OCI-M2 (cell line): Measurements from ENCODE around the gene OR2M2.

Experiments used
- DNase-seq: peaks from one replicate; lab custom pipeline; 2025; ENCODE audit not compliant: unreplicated experiment; lab: John Stamatoyannopoulos, UW

The OR2M2 gene, protein sequence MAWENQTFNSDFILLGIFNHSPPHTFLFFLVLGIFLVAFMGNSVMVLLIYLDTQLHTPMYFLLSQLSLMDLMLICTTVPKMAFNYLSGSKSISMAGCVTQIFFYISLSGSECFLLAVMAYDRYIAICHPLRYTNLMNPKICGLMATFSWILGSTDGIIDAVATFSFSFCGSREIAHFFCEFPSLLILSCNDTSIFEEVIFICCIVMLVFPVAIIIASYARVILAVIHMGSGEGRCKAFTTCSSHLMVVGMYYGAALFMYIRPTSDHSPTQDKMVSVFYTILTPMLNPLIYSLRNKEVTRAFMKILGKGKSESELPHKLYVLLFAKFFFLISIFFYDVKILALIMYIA

DNA sequence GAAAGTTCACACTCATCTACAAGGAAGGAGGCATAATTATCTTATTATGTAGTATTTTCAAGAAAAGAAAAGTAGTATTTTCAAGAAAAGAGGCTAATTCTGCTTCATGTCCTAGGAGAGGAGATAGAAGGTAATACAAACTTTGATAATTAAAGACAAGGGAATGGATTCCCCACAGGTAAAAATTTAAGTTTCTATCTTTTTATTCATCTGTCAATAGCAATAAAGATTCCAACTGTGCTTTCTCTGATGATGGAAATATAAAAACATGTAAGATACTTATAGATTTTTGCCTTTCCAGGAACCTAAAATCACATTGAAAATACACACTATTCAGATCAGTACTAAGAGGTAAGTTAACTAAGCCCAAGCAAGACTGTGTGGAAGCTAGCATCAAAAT lies at the start of gene OR2M2:
TSS of gene OR2M2 (plus strand) at position 301 of the 400 bp plus-strand sequence. CDS start 5,165 bp downstream, outside the sequence.
- no peak for DNase-seq

DNA sequence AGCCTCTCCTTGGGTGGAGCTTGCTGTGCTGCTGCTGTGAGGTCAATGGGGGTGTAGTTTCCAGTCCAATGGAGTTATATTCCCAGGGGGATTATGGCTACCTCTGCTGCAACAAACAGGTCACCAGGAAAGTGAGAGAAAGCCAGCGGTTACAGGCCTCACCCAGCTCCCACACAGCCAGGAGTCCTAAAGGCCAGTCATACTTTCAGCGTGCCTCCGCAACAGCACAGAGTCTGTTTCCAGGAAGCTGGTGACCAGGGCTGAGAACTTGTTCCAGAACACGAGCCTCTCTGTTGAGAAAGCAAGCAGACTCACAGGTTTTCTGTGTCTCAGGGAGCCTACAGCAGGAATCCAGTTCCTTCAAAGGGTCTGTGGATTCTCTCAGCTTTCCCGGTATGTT lies 47.0 kb upstream of the OR2M2 start:
- DNase-seq = no peak

DNA sequence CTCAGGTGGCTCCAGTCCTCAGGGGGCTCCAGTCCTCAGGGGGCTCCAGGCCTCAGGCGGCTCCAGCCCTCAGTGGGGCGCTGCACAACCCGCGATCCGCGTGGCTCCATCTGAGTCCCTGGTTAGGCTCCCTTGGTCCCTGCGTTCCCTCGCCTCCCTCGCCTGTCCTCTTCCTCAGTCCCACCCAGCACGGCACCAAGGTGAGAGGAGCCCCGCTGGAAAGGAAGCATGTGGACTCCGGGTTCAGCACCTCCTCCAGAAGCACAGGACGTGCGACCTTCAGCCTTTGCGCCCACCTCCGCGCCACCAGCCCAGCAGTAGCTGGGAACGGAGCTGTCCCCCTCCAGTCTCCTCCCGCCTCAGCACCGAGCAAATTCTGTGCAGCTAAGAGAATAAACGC lies 37.8 kb upstream of the OR2M2 start:
- no peak for DNase-seq

DNA sequence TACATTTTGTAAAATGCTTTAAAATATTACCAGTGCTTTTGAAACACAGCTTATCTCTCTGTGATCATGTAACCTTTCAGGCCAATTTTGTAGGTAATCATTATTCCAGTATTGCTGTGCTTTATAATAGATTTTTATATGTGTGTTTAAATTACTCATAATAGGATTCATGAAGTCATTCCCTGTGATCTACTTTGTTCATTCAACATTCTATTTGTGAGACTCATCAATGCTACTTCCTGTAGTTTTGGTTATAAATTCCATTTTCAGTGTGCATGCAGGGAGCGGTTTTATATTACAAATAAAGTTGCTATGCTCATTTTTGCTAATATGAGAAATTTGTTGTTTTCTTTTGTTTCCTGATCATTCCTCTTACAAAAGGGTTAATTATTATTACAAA lies 33.8 kb upstream of the OR2M2 start:
- DNase-seq = no peak

DNA sequence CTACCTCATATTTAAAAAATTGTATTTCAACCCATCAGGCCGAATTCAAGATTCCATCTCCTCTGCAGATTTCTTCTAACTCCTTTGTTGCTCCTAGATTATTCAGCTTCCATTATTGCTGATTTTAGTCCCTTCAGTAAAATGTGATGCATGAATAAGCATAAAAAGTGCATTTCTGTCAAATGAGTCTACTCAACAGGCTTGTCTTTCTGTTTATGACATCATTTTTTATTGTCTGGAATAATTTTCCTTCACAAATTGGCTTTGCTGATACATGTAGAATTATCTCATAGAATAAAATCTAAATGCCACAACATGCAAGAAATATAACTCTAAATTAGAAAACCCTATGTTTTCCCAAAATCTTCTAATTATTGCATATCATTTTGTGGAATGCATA lies 31.3 kb upstream of the OR2M2 start:
- no peak for DNase-seq

DNA sequence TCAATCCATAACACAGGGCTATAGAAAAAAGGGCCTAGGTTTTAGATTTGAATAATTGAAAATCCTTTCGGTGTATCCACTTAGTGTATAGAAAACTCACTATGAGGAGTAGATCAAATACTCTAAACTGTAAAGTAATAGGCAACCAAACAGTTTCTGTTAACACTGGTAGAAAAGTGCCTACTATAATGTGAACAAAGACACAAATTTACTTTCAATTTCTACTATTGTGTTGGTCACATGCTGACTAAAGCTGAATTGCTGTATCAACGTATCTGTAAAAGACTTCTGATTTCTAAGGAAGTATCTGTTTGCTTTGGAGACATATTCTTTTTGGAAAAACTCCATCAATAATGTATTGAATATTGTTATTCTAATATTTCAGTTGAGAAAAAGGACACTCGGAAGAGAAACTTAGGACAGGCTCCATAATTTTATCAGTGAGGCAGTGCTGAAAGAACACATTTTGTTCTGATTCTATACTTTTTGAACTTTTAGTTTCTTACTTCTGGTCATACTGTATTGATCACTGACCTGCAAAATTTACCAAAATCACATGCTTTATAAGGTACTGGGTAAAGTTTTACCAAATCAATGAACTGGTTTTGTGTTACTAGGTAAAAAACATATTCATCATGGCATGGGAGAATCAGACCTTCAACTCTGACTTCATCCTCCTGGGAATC lies 30.0 kb upstream of the OR2M2 start, which contains the start of gene OR2M5:
TSS of gene OR2M5 (plus strand) at position 636 of the 686 bp plus-strand sequence. CDS start at position 636, 0 bp downstream.
- DNase-seq = no peak

DNA sequence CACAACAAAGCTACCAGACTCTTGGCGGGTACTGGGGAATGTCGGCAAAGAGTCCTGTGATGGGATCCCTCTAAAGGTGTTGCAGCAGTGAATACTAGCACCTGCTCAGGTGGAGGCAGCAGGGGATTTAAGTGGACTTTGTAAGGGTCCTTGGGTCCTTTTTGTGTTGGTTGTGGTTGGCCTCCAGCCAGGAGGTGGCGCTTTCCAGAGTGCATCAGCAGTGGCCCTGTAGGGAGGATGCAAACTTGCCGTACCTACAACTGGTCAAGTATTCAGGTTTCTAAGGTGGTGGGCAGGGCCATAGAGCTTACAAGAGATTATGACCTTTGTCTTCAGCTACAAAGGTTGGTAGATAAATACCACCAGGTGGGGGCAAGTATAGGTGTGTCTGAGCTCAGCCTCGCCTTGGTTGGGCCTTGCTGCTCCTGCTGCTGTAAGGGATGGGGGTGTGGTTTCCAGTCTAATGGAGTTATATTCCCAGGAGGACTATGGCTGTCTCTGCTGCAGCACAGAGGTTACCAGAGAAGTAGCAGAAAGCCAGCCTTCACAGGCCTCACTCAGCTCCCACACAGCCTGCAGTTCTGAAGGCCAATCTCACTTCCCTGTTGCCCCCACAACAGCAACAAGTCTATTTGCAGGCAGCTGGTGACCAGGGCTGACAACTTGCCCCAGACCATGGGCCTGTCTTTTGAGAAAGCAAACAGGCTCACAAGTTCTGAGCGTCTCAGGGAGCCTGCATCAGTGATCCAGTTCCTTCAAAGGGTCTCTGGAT lies 22.4 kb upstream of the OR2M2 start:
- no peak for DNase-seq

DNA sequence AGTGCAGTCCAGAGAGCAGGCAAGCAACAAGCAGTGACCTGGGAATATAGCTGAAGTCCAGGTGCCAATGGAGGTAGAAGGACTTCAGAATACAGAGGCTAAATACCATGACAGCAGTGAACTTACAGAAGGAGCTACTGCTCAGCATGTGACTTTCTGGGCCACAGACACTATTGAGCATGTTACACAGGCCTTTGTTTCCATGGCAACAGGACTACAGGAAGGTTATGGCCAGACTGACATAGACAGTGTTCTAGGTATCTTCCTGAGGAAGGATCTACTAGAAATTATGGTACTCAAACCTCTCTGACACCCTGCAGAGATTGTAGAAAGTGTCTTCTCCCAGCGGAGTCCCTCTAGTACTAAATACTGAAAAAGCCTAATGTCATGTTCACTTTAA lies 18.7 kb upstream of the OR2M2 start:
- no peak for DNase-seq

DNA sequence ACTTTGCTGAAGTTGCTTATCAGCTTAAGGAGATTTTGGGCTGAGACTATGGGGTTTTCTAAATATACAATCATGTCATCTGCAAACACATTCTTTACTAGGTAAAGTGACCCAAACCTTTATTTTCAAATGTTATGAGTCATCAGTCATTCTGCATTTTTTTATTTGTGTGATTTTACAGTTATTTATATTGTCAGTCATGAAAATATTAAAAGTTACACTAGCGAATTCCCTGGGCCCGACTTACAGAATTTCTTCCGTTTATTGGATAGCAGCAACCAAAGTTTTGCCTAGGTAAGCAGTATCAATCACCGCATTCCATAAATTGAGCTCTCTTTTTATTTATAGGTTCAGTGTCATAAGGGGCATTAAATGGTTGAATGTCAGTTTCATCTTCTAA lies 15.9 kb upstream of the OR2M2 start:
- DNase-seq = no peak

DNA sequence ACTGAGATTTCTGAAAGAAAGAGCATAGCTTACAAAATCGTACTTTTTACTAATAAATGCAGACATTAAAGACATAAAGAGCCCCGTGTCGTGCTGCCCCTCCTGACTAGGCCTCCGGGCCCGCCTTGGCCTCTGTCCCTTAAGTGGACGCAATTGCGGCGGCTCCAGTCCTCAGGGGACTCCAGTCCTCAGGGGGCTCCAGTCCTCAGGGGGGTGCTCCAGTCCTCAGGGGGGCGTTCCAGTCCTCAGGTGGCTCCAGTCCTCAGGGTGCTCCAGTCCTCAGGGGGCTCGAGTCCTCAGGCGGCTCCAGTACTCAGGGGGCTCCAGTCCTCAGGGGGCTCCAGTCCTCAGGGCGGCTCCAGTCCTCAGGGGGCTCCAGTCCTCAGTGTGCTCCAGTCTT lies 10.6 kb upstream of the OR2M2 start:
- no peak for DNase-seq

DNA sequence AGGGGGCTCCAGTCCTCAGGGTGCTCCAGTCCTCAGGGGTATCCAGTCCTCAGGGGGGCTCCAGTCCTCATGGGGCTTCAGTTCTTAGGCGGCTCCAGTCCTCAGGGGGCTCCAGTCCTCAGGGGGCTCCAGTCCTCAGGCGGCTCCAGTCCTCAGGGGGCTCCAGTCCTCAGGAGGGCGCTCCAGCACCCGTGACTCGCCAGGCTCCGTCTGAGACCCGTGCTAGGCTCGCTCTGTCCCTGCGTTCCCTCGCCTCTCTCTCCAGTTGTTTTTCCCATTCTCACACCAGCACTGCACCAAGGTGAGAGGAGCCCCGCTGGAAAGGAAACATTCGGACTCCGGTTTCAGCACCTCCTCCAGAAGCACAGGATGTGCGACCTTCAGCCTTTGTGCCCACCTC lies 9.4 kb upstream of the OR2M2 start:
- no peak for DNase-seq

DNA sequence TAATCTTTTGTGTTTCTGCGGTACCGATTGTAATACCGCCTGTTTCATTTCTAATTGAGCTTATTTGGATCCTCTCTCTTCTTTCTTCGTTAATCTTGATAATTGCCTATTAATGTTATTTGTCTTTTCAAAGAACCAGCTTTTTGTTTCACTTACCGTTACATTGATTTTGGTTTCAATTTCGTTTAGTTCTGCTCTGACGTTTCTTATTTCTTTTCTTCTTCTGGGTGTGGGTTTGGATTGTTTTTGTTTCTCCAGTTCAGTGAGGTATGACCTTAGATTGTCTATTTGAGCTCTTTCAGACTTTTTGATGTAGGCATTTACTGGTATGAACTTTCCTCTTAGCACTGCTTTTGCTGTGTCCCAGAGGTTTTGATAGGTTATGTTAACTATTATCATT lies 9.4 kb downstream of the OR2M2 start:
- no peak for DNase-seq

DNA sequence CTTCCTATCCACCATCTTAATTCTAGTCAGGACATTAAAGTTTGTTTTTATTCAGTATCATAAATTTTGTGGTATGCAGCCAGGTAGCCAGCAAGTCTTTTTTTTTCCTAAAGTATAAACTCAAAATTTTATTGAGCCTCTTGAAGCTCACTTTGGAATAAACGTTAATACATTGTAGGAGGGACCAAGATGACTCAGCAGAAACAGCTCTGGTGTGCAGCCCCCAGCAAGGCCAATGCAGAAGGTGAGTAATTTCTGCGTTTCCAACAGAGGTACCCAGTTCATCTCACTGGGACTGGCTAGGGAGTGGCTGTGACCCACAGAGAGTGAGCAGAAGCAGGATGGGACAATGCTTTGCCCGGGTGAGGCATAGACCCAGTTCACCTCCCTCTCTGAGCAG lies 12.7 kb downstream of the OR2M2 start:
- DNase-seq = no peak

DNA sequence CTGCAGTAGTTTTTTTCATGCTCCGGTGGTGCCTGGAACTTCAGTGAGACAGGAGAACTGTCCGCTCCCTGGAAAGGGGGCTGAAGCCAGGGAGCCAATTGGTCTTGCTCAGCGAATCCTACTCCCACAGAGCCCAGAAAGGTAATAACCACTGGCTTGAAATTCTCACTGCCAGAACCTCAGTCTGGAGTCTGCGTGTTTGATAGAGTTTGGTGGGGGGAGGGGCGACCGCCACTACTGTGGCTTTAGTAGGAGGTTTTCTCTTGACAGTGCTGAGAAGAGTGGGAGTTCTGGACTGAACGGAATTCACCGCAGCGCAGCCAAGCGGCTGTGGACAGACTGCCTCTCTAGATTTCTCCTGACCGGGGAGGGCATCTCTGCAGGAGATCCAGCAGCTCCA lies 14.4 kb downstream of the OR2M2 start:
- no peak for DNase-seq

DNA sequence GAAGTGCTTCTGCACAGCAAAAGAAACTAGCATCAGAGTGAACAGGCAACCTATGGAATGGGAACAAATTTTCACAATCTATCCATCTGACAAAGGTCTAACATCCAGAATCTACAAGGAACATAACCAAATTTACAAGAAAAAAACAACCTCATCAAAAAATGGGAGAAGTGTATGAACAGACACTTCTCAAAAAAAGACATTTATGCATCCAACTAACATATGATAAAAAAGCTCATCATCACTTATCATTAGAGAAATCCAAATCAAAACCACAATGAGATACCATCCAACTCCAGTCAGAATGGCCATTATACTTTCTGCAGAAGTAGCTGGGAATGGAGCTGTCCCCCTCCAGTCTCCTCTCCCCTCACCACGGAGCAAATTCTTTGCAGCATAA lies 19.5 kb downstream of the OR2M2 start:
- no peak for DNase-seq

DNA sequence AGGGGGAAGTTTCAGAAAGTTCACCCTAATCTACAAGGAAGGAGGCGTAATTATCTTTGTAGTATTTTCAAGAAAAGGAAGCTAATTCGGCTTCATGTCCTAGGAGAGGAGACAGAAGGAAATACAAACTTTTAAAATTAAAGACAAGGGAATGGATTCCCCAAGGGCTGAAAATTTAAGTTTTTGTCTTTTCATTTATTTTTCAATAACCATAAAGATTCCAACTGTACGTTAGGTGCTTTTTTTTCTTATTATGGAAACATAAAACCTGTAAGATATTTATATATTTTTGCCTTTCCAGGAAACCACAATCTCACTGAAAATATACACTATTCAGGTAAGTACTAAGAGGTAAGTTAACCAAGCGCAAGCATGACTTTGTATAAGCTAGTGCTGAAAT lies 22.3 kb downstream of the OR2M2 start, which contains the start of gene OR2M3:
TSS of gene OR2M3 (plus strand) at position 301 of the 400 bp plus-strand sequence. CDS start 5,803 bp downstream, outside the sequence.
- no peak for DNase-seq

DNA sequence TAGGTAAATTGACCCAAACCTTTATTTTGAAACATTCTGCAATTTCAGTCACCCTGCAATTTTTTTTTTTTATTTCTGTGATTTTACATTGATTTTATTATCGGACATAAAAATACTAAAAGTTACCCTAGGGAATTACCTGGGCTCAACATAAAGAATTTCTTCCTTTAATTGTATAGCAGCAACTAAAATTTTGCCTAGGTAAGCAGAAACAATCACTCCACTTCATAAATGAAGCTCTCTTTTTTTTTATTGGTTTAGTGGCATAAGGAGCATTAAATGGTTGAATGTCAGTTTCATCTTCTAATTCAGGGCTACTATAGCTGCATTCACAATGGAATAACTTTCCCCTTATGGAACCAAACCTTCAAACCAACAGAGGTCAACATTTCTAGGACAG lies 41.3 kb downstream of the OR2M2 start:
- DNase-seq = no peak

DNA sequence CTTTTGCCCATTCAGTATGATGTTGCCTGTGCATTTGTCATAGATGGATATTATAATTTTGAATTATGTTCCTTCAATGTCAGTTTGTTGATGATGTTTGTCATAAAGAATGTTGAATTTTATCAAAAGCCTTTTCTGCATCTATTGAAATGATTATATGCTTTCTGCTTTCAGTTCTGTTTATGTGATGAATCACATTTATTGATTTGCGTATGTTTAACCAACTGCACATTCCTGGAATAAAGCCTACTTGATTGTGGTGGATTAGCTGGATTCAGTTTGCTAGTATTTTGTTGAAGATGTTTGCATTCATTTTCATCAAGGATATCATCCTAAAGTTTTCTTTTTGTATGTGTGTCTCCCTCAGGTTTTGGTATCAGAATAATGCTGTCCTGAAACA lies 50.9 kb downstream of the OR2M2 start:
- no peak for DNase-seq

DNA sequence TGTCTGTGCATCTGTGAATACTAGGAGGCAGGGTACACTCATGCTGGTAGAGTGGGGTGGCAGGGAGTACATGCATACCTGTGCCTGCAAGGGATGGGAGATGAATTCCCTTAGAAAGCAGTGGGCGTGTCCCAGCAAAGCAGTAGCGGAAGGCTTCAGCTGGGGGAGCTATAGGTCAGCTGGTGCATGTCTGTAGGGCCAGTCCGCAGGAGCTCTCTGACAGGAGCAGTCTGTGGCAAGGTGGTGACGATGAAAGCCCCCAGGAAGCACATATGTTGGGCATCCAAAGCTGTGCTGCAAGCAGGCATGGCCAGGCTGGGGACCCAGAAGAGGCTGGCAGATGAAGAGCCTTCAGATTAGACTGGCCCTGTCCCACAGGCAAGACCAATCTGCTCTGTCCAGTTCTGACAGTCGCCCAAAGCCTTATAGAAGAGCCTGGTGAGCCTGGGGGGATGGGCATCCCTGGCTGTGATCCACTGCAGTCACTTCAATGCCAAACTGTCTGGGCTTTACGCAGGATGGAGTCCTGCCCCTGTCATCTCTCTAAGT lies 54.8 kb downstream of the OR2M2 start:
- DNase-seq = no peak
